Measurements from ENCODE around the gene NDUFS3. TPM values are rescaled to one million over a fixed set of nuclear protein-coding genes. Genes with fewer than 3 reads are reported as not detected.

Gene NDUFS3
- total RNA-seq = 66.5 and 67.1 TPM in 2 replicates

DNA sequence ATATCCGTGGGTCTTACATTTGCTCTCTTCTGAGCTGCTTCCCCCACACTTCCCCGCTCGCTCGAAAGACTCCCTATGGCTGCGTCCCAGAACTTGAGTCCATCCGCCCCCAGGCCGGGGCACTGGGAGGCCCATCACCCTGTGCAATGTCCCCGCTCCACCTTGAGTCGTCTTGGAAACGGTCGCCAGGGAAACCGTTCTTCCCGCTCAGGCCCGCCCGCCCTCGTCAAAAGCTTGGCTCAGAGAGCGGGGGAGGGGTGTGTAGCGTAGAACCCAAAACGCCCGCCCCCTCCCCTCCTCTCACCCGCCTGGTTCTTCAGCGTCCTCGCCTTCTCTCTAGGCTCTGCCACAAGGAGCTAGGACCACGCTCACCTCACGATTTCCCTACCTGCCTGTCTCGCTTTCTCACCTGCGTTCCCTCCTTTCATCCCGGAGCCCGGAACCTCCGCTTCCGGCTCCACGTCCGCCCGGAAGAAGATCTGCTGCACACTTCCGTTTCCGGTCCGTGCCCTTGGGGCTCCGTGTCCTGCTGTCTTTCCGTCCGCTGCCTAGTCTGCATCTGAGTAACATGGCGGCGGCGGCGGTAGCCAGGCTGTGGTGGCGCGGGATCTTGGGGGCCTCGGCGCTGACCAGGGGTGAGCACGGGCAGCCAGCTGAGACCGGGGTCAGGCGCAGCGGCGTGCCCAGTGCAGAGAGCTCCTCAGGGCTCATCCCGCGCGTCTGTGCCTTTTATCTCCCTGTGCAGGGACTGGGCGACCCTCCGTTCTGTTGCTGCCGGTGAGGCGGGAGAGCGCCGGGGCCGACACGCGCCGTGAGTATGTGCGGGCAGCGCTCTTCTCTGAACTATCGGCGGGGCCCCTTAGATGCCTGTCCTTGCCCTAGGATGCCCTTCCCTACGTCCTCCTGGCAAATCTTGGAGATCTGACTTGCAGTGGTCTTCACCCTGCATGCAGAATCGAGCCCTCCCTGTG, at the start of gene NDUFS3, which contains the start of gene KBTBD4:
Gene NDUFS3 (plus strand): TSS at position 551 of the 971 bp plus-strand sequence. CDS start 18 bp downstream, at position 569.
Gene KBTBD4 (minus strand): TSS at position 447 of the 971 bp plus-strand sequence. CDS start 19 bp downstream, at position 428.

DNA sequence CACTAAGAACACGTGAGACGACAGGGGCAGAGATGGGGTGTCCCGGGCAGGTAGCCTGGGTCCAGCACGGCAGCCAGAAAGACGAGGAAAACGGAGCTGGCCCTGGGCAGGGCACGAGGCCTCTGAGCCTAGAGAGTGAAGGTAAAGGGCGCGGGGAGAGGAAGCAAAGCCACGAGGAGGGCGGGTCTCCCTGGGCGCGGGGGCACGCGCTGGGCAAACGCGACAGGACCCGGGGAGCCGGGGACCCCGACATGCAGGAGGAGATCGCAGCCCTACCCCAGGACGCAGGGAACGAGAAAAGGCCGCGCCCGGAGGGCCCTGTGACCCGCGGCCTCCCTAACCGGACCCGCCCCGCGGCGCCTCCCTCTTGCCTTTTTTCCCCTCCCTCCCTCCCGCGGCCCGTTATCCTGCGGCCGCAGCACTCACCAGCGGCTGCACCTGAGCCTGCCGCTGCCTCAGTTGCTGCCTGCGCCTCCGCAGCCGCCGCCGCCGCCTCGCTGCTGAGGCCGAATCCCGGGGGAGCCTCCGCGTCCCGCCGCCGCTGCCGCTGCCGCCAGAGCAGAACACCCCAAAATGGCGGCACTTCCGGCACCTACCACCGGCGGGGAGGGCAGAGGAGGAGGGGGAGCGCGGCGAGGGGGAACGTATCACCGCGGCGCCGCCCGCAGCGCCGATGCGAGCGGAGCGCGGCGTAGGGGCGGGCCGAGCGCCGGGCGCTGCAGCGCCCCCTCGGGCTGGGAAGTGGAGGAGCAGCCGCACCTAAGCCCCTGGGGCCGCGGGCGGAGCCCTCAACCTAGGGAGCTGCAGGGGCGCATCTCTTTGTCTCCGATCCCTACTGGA, 26.1 kb upstream of the NDUFS3 start, which contains the start of gene CELF1:
Gene CELF1 (minus strand): TSS at position 567 of the 840 bp plus-strand sequence. CDS start 53,609 bp downstream, outside the sequence.

DNA sequence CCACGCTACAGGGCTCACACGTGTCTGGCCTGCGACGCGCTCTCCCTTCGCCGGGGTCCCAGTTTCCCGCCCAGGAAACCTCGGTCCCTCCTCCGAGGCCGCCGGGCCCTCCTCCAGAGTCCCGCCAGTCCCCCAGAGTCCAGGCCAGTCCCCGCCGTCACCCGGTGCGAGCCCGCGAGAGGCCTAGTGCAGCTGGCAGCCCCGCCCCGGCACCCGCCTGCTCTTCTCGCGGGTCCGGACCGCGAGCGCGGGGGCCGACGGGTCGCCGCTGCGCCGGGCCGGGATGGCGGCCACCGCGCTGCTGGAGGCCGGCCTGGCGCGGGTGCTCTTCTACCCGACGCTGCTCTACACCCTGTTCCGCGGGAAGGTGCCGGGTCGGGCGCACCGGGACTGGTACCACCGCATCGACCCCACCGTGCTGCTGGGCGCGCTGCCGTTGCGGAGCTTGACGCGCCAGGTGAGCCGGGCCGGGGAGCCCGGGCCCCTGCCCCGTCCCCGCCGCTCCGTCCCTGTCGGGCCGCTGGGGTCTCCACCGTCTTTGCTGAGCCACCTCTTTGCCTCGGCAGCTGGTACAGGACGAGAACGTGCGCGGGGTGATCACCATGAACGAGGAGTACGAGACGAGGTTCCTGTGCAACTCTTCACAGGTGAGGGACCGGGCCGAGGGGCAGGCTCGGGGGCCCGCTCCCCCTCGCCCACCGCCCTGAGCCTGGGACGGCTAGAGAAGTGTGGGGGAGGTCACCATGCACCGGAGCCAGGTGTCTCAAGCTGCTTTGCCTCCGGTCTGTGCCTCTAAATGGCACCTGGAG, 13.3 kb upstream of the NDUFS3 start, which contains the start of gene PTPMT1:
Gene PTPMT1 (plus strand): TSS at position 260 of the 809 bp plus-strand sequence. CDS start 24 bp downstream, at position 284.

DNA sequence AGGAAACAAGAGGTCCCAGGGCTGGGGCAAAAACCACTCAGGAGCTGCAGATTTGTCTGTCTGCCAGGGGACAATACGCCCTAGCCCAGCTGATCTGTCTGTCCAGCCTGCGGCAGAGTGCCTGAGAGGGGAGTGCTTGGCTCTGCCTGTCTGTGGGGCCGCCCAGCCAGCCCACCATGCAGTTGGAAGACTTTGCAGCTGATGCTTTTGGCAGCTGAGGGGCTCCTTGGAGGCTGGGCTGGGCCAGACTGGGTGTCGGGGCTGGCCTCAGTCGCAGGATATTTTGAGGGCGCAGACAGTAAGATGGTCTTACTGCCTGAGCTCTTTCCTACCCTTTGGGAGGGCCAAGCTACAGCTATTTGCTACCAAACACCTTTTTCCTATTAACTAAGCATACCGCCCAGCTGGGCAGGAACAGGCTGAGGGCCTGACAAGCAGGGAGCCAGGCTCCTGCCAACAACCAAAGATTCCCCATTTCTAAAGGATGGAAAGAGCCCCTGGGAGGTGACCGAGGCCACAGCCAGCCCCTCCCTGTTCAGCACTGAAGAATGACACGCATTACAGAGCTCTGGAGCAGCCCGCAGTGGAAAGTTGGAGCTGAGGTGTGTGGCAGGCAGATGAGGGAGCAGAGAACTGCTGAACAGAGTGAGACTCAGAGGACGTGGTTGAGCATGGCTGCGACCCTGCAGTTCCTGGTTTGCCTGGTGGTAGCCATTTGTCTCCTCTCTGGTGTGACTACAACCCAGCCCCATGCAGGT, 7.4 kb downstream of the NDUFS3 start, which contains the start of gene FAM180B:
Gene FAM180B (plus strand): TSS at position 581 of the 758 bp plus-strand sequence. CDS start 91 bp downstream, at position 672.

DNA sequence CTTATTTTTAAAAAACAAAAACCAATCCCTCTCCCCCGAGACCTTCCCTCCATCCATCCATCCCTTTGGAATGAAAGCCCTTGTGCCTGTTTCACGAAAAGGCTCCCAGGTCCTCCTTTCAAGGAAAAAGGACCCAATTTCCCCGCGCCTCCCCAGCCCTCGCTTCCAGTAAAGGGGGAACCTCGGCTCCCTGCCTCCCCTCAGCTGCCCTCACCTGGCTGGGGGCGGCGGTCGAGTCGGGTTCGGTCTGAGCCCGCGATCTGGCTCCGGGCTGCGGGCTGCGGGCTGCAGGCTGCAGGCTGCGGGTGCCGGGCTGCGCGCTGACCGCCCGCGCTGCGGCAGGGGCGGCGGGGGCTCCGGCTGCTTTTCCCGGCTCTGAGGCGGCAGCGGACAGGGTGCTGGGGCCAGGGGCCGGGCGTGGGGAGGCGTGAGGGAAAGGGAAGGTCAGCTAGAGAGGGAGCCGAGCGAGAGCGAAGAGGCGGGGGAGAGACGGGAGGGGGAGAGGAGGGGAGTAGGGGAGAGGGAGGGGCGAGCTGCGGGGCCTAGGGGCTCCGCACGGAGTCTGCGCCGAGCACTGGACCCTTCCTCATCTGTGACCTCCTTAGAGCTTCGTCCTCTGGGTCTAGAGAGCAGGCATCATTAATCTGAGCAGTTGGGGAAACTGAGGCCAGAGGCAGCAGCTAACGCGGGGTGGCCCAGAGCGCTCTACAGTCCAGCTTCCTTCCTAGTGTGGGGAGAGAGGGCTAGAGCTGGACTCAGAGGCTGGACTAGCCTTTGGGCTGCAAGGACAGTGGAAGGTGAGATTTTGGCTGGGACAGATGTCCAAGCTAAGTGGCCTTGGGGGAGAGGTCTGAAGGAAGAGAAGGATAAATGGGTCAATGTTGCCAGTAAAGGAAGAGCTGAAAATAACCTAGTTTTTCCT, 15.3 kb downstream of the NDUFS3 start, which contains the start of gene C1QTNF4:
Gene C1QTNF4 (minus strand): TSS at position 478 of the 922 bp plus-strand sequence. CDS start 3,601 bp downstream, outside the sequence.

Other genes starting within 250 kb of the NDUFS3 start
- not detected in 2 replicates for gene MYBPC3, start 226.4 kb upstream of the NDUFS3 start, total RNA-seq
- gene SPI1, start 200.5 kb upstream of the NDUFS3 start, total RNA-seq = not detected in 2 replicates
- 104 and 110 TPM in 2 replicates for gene SLC39A13, start 170.5 kb upstream of the NDUFS3 start, total RNA-seq
- 89.3 and 101 TPM in 2 replicates for gene PSMC3, start 152.6 kb upstream of the NDUFS3 start, total RNA-seq
- not detected in 2 replicates for gene RAPSN, start 129.9 kb upstream of the NDUFS3 start, total RNA-seq
- 37.8 and 47.6 TPM in 2 replicates for gene CELF1, start 25.9 kb upstream of the NDUFS3 start, total RNA-seq
- gene PTPMT1, start 13.5 kb upstream of the NDUFS3 start, total RNA-seq = 108 and 112 TPM in 2 replicates
- 12.9 and 21.9 TPM in 2 replicates for gene KBTBD4, start 104 bp upstream of the NDUFS3 start, total RNA-seq
- not detected in 2 replicates for gene FAM180B, start 7.6 kb downstream of the NDUFS3 start, total RNA-seq
- gene C1QTNF4, start 15.3 kb downstream of the NDUFS3 start, total RNA-seq = 0.20 and 1.6 TPM in 2 replicates
- 42.5 and 75.3 TPM in 2 replicates for gene MTCH2, start 63.5 kb downstream of the NDUFS3 start, total RNA-seq
- 0.05 TPM in 1 of 2 replicates, not detected in the other for gene AGBL2, start 136.3 kb downstream of the NDUFS3 start, total RNA-seq
- 34.3 and 44.8 TPM in 2 replicates for gene FNBP4, start 188.3 kb downstream of the NDUFS3 start, total RNA-seq

All from cardiac ventricle fibroblast (primary cell).